ENCODE data around the gene STAP1. TPM values are rescaled to one million over a fixed set of nuclear protein-coding genes. Genes with fewer than 3 reads are reported as not detected.

Gene STAP1
- total and polyA plus RNA-seq, 10 of the 15 experiments (the other 5 are each of a cell fraction or from before 2014, with no cell fraction given), result 4.6 to 19.4 (median 9.4) TPM

DNA sequence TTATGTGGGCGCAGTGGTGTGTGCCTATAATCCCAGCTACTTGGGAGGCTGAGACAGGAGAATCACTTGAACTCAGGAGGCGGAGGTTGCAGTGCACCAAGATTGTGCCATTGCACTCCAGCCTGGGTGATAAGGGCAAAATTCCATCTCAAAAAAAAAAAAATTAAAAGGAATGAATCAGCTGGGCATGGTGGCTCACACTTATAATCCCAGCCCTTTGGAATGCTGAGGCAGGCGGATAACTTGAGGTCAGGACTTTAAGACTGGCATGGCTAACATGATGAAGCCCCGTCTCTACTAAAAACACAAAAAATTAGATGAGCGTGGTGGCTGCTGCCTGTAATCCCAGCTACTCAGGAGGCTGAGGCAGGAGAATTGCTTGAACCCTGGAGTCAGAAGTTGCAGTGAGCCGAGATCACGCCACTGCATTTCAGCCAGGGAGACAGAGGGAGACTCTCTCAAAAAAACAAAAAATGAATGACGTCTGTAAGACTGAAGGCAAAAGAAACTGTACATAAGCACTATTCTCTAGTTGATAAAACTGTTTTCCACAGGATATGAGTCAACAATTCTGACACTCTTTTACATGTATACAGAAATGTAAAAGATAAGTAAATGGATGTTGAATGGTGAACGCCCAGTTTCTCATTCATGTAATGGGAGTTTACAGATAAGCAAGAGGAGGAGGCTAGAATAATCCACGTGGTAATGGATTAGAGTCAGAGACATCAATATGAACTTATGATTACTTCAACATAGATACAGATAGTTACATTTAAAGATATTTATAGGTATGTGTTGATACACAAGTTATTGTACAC lies 35.5 kb upstream of the STAP1 start:
- 81% methylated on average over 10 of the region's 10 CpGs for WGBS (ENCODE audit: insufficient coverage, insufficient replicate concordance, low lambda C conversion rate, missing lambda C conversion rate)
- CTCF ChIA-PET, result no interaction called here
- RAD21 ChIA-PET (ENCODE audit: unreplicated experiment), result no interaction called here
- Histone ChIP-seq H3K9ac (ENCODE audit: control insufficient read depth, insufficient read depth, low read length) (no peak overlapping the region), H3K27ac (ENCODE audit: control insufficient read depth, insufficient read depth) (no peak overlapping the region), H2AFZ (ENCODE audit: control insufficient read depth, low read depth, low read length) (no peak overlapping the region), H3K9me3 (replicated peaks; ENCODE audit: control insufficient read depth, insufficient read depth, low read length) (no peaks in the 10 kb centered on the region), H3K4me2 (ENCODE audit: control insufficient read depth, insufficient read depth) (no peak overlapping the region), H3K4me3 (no peak overlapping the region), H3K36me3 (ENCODE audit: control insufficient read depth in 2 of 2, insufficient read depth in 2 of 2, low read length in 1 of 2) (peaks cover 0 to 3% of the 10 kb centered on the region in 2 experiments; a peak in 3 of 4 replicates), H4K20me1 (ENCODE audit: control insufficient read depth, insufficient read depth) (no peaks in the 10 kb centered on the region), H3K79me2 (ENCODE audit: control insufficient read depth, insufficient read depth, low read length) (peaks cover 15% of the 10 kb centered on the region), H3K4me1 (ENCODE audit: control insufficient read depth, insufficient read depth, low read length) (no peaks in the 10 kb centered on the region), H3K27me3 (replicated peaks in 1 of 2; ENCODE audit: control insufficient read depth in 2 of 2, insufficient read depth in 2 of 2, low read length in 1 of 2) (no peaks in the 10 kb centered on the region)
- in situ Hi-C loops (cut with MboI), result no loop called here
- DNase-seq (ENCODE audit: low read depth, low spot score) (no peak), ATAC-seq (no peak), FAIRE-seq (no peak)
- POLR2A ChIA-PET, result no interaction called here
- BruUV-seq (replicated peaks), result no TSS peak
- SMC1A ChIA-PET (ENCODE audit: uncharacterized antibody, unreplicated experiment), result no interaction called here
- intact Hi-C loops (cut with micrococcal nuclease; ENCODE audit: unreplicated experiment), result no loop called here
- TF ChIP-seq STAT1 (conservative IDR thresholded peaks at IDR 0.05), result no peak
- TF ChIP-seq, protein P1, sequence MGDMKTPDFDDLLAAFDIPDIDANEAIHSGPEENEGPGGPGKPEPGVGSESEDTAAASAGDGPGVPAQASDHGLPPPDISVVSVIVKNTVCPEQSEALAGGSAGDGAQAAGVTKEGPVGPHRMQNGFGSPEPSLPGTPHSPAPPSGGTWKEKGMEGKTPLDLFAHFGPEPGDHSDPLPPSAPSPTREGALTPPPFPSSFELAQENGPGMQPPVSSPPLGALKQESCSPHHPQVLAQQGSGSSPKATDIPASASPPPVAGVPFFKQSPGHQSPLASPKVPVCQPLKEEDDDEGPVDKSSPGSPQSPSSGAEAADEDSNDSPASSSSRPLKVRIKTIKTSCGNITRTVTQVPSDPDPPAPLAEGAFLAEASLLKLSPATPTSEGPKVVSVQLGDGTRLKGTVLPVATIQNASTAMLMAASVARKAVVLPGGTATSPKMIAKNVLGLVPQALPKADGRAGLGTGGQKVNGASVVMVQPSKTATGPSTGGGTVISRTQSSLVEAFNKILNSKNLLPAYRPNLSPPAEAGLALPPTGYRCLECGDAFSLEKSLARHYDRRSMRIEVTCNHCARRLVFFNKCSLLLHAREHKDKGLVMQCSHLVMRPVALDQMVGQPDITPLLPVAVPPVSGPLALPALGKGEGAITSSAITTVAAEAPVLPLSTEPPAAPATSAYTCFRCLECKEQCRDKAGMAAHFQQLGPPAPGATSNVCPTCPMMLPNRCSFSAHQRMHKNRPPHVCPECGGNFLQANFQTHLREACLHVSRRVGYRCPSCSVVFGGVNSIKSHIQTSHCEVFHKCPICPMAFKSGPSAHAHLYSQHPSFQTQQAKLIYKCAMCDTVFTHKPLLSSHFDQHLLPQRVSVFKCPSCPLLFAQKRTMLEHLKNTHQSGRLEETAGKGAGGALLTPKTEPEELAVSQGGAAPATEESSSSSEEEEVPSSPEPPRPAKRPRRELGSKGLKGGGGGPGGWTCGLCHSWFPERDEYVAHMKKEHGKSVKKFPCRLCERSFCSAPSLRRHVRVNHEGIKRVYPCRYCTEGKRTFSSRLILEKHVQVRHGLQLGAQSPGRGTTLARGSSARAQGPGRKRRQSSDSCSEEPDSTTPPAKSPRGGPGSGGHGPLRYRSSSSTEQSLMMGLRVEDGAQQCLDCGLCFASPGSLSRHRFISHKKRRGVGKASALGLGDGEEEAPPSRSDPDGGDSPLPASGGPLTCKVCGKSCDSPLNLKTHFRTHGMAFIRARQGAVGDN (IDR thresholded peaks at IDR 0.05), result no peak
- no peak for TF ChIP-seq ETV6 (conservative IDR thresholded peaks at IDR 0.05 in 1 of 2, IDR thresholded peaks at IDR 0.05 in 1 of 2; ENCODE audit: borderline replicate concordance in 1 of 2, low read depth in 1 of 2)
- no peak for TF ChIP-seq NR2F1 (conservative IDR thresholded peaks at IDR 0.05)
- TF ChIP-seq, protein P2, sequence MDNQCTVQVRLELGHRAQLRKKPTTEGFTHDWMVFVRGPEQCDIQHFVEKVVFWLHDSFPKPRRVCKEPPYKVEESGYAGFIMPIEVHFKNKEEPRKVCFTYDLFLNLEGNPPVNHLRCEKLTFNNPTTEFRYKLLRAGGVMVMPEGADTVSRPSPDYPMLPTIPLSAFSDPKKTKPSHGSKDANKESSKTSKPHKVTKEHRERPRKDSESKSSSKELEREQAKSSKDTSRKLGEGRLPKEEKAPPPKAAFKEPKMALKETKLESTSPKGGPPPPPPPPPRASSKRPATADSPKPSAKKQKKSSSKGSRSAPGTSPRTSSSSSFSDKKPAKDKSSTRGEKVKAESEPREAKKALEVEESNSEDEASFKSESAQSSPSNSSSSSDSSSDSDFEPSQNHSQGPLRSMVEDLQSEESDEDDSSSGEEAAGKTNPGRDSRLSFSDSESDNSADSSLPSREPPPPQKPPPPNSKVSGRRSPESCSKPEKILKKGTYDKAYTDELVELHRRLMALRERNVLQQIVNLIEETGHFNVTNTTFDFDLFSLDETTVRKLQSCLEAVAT (IDR thresholded peaks at IDR 0.05), result no peak
- no peak for TF ChIP-seq TBL1XR1 (IDR thresholded peaks at IDR 0.05; ENCODE audit: low read depth, low read length)
- TF ChIP-seq CREB1 (IDR thresholded peaks at IDR 0.05; ENCODE audit: low read depth), result no peak
- TF ChIP-seq SP1 (IDR thresholded peaks at IDR 0.05; ENCODE audit: low read depth, low read length), result no peak
- TF ChIP-seq ESRRA (IDR thresholded peaks at IDR 0.05; ENCODE audit: low read length), result no peak
- no peak for TF ChIP-seq HCFC1 (IDR thresholded peaks at IDR 0.05; ENCODE audit: low read length)
- no peak for TF ChIP-seq POU2F2 (IDR thresholded peaks at IDR 0.05; ENCODE audit: borderline replicate concordance, low read depth, low read length)
- TF ChIP-seq RUNX3 (IDR thresholded peaks at IDR 0.05; ENCODE audit: low read length), result no peak
- TF ChIP-seq, protein P3, sequence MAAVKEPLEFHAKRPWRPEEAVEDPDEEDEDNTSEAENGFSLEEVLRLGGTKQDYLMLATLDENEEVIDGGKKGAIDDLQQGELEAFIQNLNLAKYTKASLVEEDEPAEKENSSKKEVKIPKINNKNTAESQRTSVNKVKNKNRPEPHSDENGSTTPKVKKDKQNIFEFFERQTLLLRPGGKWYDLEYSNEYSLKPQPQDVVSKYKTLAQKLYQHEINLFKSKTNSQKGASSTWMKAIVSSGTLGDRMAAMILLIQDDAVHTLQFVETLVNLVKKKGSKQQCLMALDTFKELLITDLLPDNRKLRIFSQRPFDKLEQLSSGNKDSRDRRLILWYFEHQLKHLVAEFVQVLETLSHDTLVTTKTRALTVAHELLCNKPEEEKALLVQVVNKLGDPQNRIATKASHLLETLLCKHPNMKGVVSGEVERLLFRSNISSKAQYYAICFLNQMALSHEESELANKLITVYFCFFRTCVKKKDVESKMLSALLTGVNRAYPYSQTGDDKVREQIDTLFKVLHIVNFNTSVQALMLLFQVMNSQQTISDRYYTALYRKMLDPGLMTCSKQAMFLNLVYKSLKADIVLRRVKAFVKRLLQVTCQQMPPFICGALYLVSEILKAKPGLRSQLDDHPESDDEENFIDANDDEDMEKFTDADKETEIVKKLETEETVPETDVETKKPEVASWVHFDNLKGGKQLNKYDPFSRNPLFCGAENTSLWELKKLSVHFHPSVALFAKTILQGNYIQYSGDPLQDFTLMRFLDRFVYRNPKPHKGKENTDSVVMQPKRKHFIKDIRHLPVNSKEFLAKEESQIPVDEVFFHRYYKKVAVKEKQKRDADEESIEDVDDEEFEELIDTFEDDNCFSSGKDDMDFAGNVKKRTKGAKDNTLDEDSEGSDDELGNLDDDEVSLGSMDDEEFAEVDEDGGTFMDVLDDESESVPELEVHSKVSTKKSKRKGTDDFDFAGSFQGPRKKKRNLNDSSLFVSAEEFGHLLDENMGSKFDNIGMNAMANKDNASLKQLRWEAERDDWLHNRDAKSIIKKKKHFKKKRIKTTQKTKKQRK (IDR thresholded peaks at IDR 0.05; ENCODE audit: low read depth, low read length), result no peak
- TF ChIP-seq FOS (IDR thresholded peaks at IDR 0.05; ENCODE audit: borderline replicate concordance, extremely low read depth, insufficient read length), result no peak

Measured in GM12878 (cell line).